ENCODE results near the gene CAMK2A.
A peak's percentile ranks its signal among the peaks of the same experiment; 100 is the strongest.

The CAMK2A gene

GRCh38 chr5:150277043-150277442 lies 12.5 kb downstream of the CAMK2A start:
- no peak for DNase-seq

GRCh38 chr5:150274811-150275210 lies 14.8 kb downstream of the CAMK2A start:
- no peak for DNase-seq

GRCh38 chr5:150272531-150272930 lies 17.0 kb downstream of the CAMK2A start:
- DNase-seq = no peak

- no peak for DNase-seq
Observed at GRCh38 chr5:150271923-150272322, 17.6 kb downstream of the CAMK2A start.

GRCh38 chr5:150271296-150271692 lies 18.3 kb downstream of the CAMK2A start:
- no peak for DNase-seq

- DNase-seq = no peak
Observed at GRCh38 chr5:150270541-150271295, 18.9 kb downstream of the CAMK2A start.

GRCh38 chr5:150266871-150267291 lies 22.7 kb downstream of the CAMK2A start:
- peak; percentile 71 for DNase-seq

GRCh38 chr5:150265870-150266383 lies 23.6 kb downstream of the CAMK2A start:
- DNase-seq = no peak

GRCh38 chr5:150264667-150265603 lies 24.6 kb downstream of the CAMK2A start:
- no peak for DNase-seq

GRCh38 chr5:150263801-150264621 lies 25.6 kb downstream of the CAMK2A start:
- peak; percentile 61 for DNase-seq

GRCh38 chr5:150263375-150263775 lies 26.2 kb downstream of the CAMK2A start:
- no peak for DNase-seq

- no peak for DNase-seq
Observed at GRCh38 chr5:150262502-150262901, 27.1 kb downstream of the CAMK2A start.

GRCh38 chr5:150261231-150261630 lies 28.3 kb downstream of the CAMK2A start:
- no peak for DNase-seq

- DNase-seq = peak; percentile 61
Observed at GRCh38 chr5:150258130-150258529, 31.4 kb downstream of the CAMK2A start.

- no peak for DNase-seq
Observed at GRCh38 chr5:150257424-150257823, 32.1 kb downstream of the CAMK2A start.

- DNase-seq = no peak
Observed at GRCh38 chr5:150256410-150257064, 33.0 kb downstream of the CAMK2A start.

- no peak for DNase-seq
Observed at GRCh38 chr5:150255659-150256409, 33.7 kb downstream of the CAMK2A start.

GRCh38 chr5:150254774-150255173 lies 34.8 kb downstream of the CAMK2A start:
- DNase-seq = no peak

GRCh38 chr5:150254363-150254762 lies 35.2 kb downstream of the CAMK2A start:
- DNase-seq = no peak

- no peak for DNase-seq
Observed at GRCh38 chr5:150253416-150254208, 36.0 kb downstream of the CAMK2A start.

- DNase-seq = no peak
Observed at GRCh38 chr5:150252489-150252888, 37.1 kb downstream of the CAMK2A start.

Measured in right forelimb (tissue), 1 donor.